K562 (cell line): ENCODE results near the gene CXCR5. TPM values are rescaled to one million over a fixed set of nuclear protein-coding genes. Genes with fewer than 3 reads are reported as not detected.
A peak's percentile ranks its signal among the peaks of the same experiment; 100 is the strongest.

Source experiments
- ATF2 ChIP-seq: sonication (generic); formaldehyde crosslinking; IDR thresholded peaks from 2 replicates; pipeline ENCODE4 v1.8.1; 2022; ENCODE audit warnings: missing genetic modification reagents
- CREM ChIP-seq: IDR thresholded peaks from 2 replicates; pipeline ENCODE4 v1.6.1; 2014; ENCODE audit warnings: antibody characterized with exemption, low read depth
- CTBP1 ChIP-seq: fragments of 450-650 bp; IDR thresholded peaks from 2 replicates; pipeline ENCODE4 v1.6.1; 2016; ENCODE audit warnings: borderline replicate concordance
- EWSR1 ChIP-seq: fragments of 450-650 bp; IDR thresholded peaks from 2 replicates; pipeline ENCODE4 v1.6.1; 2018; ENCODE audit warnings: borderline replicate concordance, mild to moderate bottlenecking, low read depth, moderate library complexity; ENCODE audit not compliant: partially characterized antibody
- GABPB1 ChIP-seq: sonication (generic); formaldehyde crosslinking; IDR thresholded peaks from 2 replicates; pipeline ENCODE4 v1.8.0; 2022; ENCODE audit warnings: mild to moderate bottlenecking, missing genetic modification reagents
- JUND ChIP-seq, 2 experiments: IDR thresholded peaks; 2 replicates in 1 of 2; 3 replicates in 1 of 2; pipeline ENCODE4 v1.6.1; 2011; ENCODE audit warnings: borderline replicate concordance in 2 of 2, low read depth in 2 of 2, low read length in 2 of 2, improper control_type of control experiment in 1 of 2, missing biosample characterization in 1 of 2, missing genetic modification characterization in 1 of 2, missing genetic modification reagents in 1 of 2
- MAZ ChIP-seq, 2 experiments: fragments of 450-650 bp in 1 of 2; sonication (generic) in 1 of 2; formaldehyde crosslinking; IDR thresholded peaks in 1 of 2; conservative IDR thresholded peaks in 1 of 2; 2 replicates each; pipeline versions ENCODE4 v1.4.0 to v1.5.0; 2020; ENCODE audit warnings: mild to moderate bottlenecking in 1 of 2, missing genetic modification reagents in 1 of 2
- NFIC ChIP-seq: fragments of 450-650 bp; IDR thresholded peaks from 2 replicates; pipeline ENCODE4 v1.6.1; 2017; ENCODE audit warnings: mild to moderate bottlenecking, inconsistent platforms
- NR1H2 ChIP-seq: sonication (generic); formaldehyde crosslinking; IDR thresholded peaks from 2 replicates; pipeline ENCODE4 v1.4.0; 2020; ENCODE audit warnings: mild to moderate bottlenecking, missing genetic modification reagents
- NR2C2 ChIP-seq, 2 experiments: fragments of 200-800 bp in 1 of 2; sonication (Bioruptor generic) in 1 of 2; sonication (generic) in 1 of 2; formaldehyde crosslinking in 1 of 2; IDR thresholded peaks; 2 replicates each; pipeline versions ENCODE4 v1.6.1 to v1.8.0; 2016 to 2022; ENCODE audit warnings: mild to moderate bottlenecking in 1 of 2, missing compliant biosample characterization in 1 of 2, missing genetic modification characterization in 1 of 2, missing genetic modification reagents in 1 of 2
- ZBTB2 ChIP-seq: fragments of 450-650 bp; IDR thresholded peaks from 2 replicates; pipeline ENCODE4 v1.6.1; 2016; ENCODE audit warnings: antibody characterized with exemption
- ZEB2 ChIP-seq: fragments of 450-650 bp; IDR thresholded peaks from 2 replicates; pipeline ENCODE4 v1.6.1; 2016
- ZNF175 ChIP-seq: fragments of 200-800 bp; sonication (Bioruptor generic); IDR thresholded peaks from 2 replicates; pipeline ENCODE4 v1.6.1; 2016; ENCODE audit warnings: low read depth, mild to moderate bottlenecking, missing genetic modification characterization, missing compliant biosample characterization
- polyA plus RNA-seq, 8 experiments: library from polyadenylated mRNA; depleted of rRNA in 4 of 8; stranded (reverse) in 5 of 8; unstranded in 3 of 8; fragments of >200 nt; fragmentation: Nextera tagmentation in 2 of 8; fragmentation: Illumina TruSeq in 1 of 8; extraction: Ambion mirVana in 2 of 8; extraction: Trizol in 1 of 8; gene quantifications; 2 replicates each; pipeline versions ENCODE4 v1.2.1 to v1.2.3, GENCODE V29; 2011 to 2014; ENCODE audit warnings: inconsistent platforms in 1 of 8, missing spikeins in 1 of 8
- total RNA-seq, 7 experiments: library from RNA; depleted of rRNA in 6 of 7; stranded (reverse); fragments of >200 nt in 6 of 7; fragmentation: Illumina TruSeq in 2 of 7; extraction: Trizol in 2 of 7; gene quantifications; 2 replicates each; pipeline versions ENCODE4 v1.2.1 to v1.2.3, GENCODE V29; 2011 to 2021; ENCODE audit warnings: low replicate concordance in 1 of 7
- TF ChIP-seq, protein P1 (sequence below): fragments of 250-450 bp; sonication (Bioruptor Pico); IDR thresholded peaks from 2 replicates; pipeline ENCODE4 v1.4.0; 2020
- TF ChIP-seq, protein P2 (sequence below): sonication (generic); formaldehyde crosslinking; IDR thresholded peaks from 2 replicates; pipeline ENCODE4 v1.8.0; 2022; ENCODE audit warnings: missing genetic modification reagents, mild to moderate bottlenecking, moderate library complexity, borderline replicate concordance

Gene CXCR5
- total and polyA plus RNA-seq, 9 of the 15 experiments (the other 6 are each of a cell fraction or from before 2014, with no cell fraction given), result 0.03 to 0.06 TPM; not detected in 7

DNA sequence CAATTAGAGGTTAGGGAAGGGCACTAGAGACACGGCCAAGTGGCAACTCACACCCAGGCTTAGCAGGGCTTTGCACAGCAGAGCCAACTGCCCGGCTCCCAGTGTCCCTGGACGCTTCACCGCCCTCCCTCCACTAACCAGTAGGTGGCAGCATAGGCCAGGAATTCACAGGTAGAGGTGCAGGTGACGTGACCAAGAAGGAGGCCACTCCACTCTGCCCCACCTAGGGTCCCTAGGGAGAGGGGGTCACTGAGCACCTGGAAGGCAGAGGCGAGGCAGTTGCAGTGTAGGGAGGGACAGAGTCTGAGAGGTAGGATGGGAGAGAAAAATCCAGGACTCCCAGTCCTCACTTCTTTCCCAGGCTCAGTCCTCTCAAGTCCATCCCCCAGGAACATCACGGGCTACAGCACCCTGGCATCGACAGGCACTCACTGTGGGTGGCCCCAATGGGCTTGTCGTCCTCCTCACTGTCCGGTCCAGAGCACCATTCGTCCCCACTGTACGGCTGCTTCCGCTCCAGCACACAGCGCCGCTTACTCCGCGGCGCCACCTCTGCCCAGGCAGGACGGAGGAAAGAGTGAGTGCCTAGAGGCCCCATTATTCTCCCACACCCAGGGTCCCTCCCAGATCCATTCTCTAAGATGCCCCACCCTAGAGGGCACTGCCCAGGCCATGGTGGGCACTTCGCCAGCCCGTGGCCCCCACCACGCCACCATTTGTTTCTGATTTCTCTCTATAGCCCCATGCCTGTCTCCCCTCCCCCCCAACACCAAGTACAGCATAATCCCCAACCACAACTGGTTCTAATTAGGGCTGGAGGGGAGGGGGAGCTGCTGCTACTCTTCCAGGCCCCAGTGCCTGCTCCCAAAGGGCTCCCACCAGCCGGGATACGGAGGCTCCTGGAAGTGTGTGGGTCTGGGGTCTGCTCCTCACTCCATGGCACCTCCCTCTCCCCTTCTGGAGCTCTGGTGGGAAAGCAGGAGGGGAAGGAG is 23.7 kb downstream of the CXCR5 start (continued):
- TF ChIP-seq, protein P1, sequence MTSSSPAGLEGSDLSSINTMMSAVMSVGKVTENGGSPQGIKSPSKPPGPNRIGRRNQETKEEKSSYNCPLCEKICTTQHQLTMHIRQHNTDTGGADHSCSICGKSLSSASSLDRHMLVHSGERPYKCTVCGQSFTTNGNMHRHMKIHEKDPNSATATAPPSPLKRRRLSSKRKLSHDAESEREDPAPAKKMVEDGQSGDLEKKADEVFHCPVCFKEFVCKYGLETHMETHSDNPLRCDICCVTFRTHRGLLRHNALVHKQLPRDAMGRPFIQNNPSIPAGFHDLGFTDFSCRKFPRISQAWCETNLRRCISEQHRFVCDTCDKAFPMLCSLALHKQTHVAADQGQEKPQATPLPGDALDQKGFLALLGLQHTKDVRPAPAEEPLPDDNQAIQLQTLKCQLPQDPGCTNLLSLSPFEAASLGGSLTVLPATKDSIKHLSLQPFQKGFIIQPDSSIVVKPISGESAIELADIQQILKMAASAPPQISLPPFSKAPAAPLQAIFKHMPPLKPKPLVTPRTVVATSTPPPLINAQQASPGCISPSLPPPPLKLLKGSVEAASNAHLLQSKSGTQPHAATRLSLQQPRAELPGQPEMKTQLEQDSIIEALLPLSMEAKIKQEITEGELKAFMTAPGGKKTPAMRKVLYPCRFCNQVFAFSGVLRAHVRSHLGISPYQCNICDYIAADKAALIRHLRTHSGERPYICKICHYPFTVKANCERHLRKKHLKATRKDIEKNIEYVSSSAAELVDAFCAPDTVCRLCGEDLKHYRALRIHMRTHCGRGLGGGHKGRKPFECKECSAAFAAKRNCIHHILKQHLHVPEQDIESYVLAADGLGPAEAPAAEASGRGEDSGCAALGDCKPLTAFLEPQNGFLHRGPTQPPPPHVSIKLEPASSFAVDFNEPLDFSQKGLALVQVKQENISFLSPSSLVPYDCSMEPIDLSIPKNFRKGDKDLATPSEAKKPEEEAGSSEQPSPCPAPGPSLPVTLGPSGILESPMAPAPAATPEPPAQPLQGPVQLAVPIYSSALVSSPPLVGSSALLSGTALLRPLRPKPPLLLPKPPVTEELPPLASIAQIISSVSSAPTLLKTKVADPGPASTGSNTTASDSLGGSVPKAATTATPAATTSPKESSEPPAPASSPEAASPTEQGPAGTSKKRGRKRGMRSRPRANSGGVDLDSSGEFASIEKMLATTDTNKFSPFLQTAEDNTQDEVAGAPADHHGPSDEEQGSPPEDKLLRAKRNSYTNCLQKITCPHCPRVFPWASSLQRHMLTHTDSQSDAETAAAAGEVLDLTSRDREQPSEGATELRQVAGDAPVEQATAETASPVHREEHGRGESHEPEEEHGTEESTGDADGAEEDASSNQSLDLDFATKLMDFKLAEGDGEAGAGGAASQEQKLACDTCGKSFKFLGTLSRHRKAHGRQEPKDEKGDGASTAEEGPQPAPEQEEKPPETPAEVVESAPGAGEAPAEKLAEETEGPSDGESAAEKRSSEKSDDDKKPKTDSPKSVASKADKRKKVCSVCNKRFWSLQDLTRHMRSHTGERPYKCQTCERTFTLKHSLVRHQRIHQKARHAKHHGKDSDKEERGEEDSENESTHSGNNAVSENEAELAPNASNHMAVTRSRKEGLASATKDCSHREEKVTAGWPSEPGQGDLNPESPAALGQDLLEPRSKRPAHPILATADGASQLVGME, result no peak
- TF ChIP-seq ZBTB2 (peak; percentile 43; the same call in 1 of the 2 replicates), ATF2 (no peak), GABPB1 (CRISPR knock-in tag) (0 out of 2 replicates have a peak, but pooled peaks have one; percentile 30), MAZ (CRISPR knock-in tag; conservative IDR thresholded peaks at IDR 0.05 in 1 of 2, IDR thresholded peaks at IDR 0.05 in 1 of 2) (peak; percentile 52 to 75; a peak in 3 of 4 replicates), NR1H2 (CRISPR knock-in tag) (no peak), NR2C2 (CRISPR knock-in tag; IDR thresholded peaks at IDR 0.05) (no peak), NR2C2 (tag; IDR thresholded peaks at IDR 0.05) (no peak), EWSR1 (no peak), NFIC (peak; percentile 5; the same call in 1 of the 2 replicates), ZNF175 (CRISPR knock-in tag) (no peak), CREM (peak; percentile 93), CTBP1 (peak; percentile 79; the same call in 1 of the 2 replicates), JUND (IDR thresholded peaks at IDR 0.05; ENCODE audit: borderline replicate concordance, low read depth, low read length) (peak; percentile 75), JUND (tag; IDR thresholded peaks at IDR 0.05; ENCODE audit: borderline replicate concordance, low read depth, low read length) (peak; percentile 71; the same call in 2 of the 3 replicates), ZEB2 (peak; percentile 74; the same call in 1 of the 2 replicates)
- TF ChIP-seq, protein P2, sequence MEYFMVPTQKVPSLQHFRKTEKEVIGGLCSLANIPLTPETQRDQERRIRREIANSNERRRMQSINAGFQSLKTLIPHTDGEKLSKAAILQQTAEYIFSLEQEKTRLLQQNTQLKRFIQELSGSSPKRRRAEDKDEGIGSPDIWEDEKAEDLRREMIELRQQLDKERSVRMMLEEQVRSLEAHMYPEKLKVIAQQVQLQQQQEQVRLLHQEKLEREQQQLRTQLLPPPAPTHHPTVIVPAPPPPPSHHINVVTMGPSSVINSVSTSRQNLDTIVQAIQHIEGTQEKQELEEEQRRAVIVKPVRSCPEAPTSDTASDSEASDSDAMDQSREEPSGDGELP (CRISPR knock-in tag), result peak; percentile 52; the same call in 1 of the 2 replicates
